NB4 (cell line): ENCODE measurements around the gene RYR2.

Source experiments
- MYC ChIP-seq: IDR thresholded peaks from 2 replicates; pipeline ENCODE4 v1.6.1; 2011; ENCODE audit warnings: low read depth, low read length
- POLR2A ChIP-seq: IDR thresholded peaks from 2 replicates; pipeline ENCODE4 v1.6.1; 2011; ENCODE audit warnings: mild to moderate bottlenecking; ENCODE audit not compliant: insufficient read length; ENCODE audit errors: extremely low read depth
- TF ChIP-seq, protein P1 (sequence below): IDR thresholded peaks from one replicate; pipeline ENCODE4 v1.5.1; 2012; ENCODE audit warnings: low read depth, low read length
- TF ChIP-seq, protein P2 (sequence below): IDR thresholded peaks from 2 replicates; pipeline ENCODE4 v1.6.1; 2011; ENCODE audit warnings: low read depth, low read length

DNA sequence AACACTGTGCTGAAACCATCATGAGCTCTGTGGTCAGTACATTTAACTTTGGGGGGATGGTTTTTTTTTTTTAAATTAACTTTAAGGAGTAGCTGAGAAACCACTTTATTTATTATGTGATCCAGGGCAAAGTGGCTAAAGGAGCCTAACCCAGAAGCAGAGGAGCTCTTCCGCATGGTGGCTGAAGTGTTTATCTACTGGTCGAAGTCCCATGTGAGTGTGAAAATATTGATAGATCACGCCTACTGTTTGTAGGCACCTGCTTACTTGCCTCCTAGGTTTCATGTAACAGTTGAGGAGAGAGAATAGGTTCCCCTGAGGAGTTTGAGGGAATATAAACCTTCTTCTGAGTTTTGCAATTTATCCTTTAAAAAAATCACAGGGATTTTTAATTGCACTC is 667.4 kb downstream of the RYR2 start:
- TF ChIP-seq, protein P1, sequence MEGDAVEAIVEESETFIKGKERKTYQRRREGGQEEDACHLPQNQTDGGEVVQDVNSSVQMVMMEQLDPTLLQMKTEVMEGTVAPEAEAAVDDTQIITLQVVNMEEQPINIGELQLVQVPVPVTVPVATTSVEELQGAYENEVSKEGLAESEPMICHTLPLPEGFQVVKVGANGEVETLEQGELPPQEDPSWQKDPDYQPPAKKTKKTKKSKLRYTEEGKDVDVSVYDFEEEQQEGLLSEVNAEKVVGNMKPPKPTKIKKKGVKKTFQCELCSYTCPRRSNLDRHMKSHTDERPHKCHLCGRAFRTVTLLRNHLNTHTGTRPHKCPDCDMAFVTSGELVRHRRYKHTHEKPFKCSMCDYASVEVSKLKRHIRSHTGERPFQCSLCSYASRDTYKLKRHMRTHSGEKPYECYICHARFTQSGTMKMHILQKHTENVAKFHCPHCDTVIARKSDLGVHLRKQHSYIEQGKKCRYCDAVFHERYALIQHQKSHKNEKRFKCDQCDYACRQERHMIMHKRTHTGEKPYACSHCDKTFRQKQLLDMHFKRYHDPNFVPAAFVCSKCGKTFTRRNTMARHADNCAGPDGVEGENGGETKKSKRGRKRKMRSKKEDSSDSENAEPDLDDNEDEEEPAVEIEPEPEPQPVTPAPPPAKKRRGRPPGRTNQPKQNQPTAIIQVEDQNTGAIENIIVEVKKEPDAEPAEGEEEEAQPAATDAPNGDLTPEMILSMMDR = no peak
- TF ChIP-seq, protein P2, sequence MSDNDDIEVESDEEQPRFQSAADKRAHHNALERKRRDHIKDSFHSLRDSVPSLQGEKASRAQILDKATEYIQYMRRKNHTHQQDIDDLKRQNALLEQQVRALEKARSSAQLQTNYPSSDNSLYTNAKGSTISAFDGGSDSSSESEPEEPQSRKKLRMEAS = no peak
- TF ChIP-seq POLR2A = no peak
- TF ChIP-seq MYC = no peak
